GM19239 (cell line): Measurements from ENCODE around the gene LCMT2.
"Not testable (repeated sequence)": the region's sequence is repeated elsewhere in the genome, so short reads cannot be mapped to it uniquely, and the experiment has no call there.

Experiments used
- DNase-seq: peaks from one replicate; pipeline ENCODE4 v3.0.0; 2011; ENCODE audit warnings: low spot score; ENCODE audit not compliant: insufficient read length
- FAIRE-seq: peaks from 2 replicates; lab custom pipeline; 2011; peaks lifted over from hg19 to GRCh38; lab: Jason Lieb, UNC

LCMT2 gene

DNA sequence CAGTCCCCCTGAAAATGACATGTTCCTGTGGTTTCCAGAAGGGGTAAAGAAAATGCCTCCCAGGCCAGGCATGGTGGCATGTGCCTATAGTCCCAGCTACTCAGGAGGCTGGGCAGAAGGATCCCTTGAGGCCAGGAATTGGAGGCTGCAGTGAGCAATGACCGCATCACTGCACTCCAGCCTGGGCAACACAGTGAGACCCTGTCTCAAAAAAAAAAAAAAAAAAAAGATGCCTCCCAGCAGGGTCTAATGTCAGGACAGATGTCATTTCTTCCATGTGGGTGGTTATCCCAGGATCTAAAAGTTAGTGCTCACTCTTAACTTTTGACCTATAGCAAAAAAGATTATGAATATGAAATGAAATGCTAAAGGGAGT is 13.4 kb downstream of the LCMT2 start:
- DNase-seq = no peak
- FAIRE-seq = no peak

- FAIRE-seq (no peak), DNase-seq (no peak)
Measured at GRCh38 chr15:43316016-43316970, 14.1 kb downstream of the LCMT2 start.

GRCh38 chr15:43314171-43314570 is 16.2 kb downstream of the LCMT2 start:
- no peak for FAIRE-seq
- DNase-seq = no peak

DNA sequence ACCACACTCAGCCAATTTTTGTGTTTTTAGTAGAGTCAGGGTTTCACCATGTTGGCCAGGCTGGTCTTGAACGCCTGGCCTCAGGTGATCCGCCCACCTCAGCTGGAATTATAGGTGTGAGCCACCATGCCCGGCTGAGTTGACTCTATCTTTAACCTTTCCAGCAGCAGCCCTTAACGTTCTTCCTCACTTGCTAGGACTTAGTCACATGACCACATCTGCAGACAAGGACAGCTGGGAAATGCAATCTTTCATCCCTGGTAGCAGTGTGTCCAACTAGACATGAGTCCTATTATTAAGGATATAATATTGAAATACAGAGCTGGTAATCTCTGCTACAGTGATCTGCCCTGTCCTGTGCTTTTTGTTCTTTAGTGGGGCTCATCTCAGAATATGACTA is 18.0 kb downstream of the LCMT2 start:
- FAIRE-seq (no peak), DNase-seq (no peak)

DNA sequence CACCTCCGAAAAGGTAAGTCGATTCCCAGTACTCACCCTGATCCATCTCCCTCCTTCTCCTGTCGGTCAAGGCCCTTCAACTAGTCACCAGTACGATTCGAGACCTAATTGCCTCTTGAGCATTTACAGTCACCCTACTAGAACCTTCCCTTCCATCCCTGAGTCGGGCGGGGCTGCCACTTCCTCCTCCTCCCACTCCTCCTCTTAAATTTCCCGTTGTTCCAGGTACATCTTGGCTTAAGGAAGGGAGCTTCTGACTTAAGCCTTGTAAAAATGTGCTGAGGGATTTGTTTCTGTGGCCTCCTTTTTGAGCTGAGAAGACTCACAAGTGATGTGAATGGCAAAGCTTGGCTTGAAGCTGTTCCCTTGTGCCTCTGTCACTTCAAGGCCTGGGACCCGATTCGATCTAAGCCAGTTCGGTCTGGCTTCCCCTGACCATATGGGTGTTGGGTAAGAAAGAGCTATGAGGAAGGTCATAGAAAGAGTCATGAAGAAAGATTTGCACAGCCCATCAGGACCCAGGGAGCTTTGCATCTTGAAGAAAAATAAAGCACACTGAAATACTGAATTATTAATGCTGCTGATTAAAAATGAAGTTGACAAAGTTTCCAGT is 28.1 kb downstream of the LCMT2 start, which contains the start of gene TGM7:
Gene TGM7, minus strand, starts transcription at position 51 of the 613 bp plus-strand sequence.
- no peak for FAIRE-seq
- DNase-seq = no peak

- FAIRE-seq (no peak), DNase-seq (no peak)
Measured at GRCh38 chr15:43299884-43300283, 30.5 kb downstream of the LCMT2 start.

GRCh38 chr15:43299411-43299810 is 31.0 kb downstream of the LCMT2 start:
- DNase-seq = no peak
- FAIRE-seq = no peak

DNA sequence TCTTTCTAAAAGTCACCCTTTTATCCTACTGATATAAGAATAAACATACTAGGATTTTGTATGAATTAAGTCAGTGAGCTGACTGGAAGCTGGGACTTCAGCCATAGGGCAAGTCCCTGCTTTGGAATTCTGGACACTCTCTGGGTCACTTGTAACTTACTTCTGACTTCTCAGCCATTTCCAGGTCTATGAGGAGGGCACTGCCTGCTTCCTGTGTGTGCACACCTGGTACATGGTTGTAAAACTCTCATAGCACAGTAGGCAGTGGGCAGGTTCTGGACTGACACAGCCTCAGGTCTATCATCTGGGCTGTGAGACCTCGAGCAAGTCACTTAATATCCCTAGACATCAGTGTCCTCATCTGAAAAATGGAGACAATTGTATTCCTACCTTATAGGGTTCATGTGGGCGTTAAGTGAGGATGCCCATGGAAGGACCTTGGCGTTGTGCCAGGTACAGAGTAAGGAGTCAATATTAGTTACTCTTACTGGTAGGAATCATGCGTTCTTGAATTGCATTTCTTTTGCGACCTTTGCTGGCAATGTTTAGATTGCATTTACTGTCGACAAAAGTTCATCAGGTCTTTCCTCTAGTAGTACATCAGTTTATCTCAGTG is 36.2 kb downstream of the LCMT2 start:
- FAIRE-seq (no peak), DNase-seq (no peak)

DNA sequence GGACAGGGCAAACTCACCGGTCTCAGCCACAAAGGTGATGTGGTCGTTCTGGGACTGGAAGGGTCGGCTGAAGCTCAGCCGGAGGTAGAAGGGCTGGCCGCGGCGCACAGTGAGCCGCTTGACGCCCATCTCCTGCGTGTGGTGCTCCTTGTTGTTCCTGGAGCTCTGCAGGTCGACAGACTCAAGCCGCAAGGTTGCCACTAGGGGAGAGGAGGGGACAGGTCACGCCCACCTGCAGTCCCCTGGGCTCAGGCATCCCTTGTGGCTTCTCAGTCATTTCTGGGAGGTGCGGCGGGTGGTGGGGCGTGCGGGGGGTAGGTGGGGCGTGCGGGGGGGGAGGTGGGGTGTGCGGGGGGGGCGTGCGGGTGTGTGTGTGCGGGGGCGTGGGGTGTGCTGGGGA is 36.9 kb downstream of the LCMT2 start:
- DNase-seq (no peak), FAIRE-seq (no peak)

DNA sequence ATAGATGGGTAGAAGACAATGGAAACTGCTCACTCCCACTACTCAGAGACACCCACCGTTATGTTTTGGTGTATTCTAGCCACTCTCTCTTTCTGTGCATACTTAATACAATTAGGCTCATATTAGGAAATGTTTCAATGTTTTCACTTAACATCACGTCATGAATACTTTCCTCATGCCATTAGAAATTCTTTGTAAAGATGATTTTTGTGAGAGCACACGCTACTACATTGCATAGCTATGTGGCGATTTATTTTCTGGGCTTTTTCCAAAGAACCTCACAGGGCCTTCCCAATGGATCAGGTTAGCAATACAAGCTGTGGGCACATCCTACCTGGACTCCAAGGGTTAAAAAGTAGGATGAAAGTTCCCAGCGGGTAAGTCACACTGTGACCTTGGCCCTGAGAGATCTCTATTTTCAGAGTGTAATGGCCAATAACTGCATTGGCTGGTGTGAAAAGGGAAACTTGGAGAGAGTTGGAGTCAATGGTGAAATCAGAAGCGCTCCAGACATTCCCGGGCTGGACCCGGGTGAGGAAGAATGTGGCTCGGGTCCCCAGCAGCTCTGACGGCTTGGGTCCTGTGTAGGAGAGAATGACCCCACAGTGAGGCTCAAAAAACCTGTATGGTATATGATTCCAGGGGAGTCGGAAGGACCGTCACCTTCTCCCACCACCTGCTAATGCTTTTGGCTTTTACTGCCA is 37.8 kb downstream of the LCMT2 start:
- DNase-seq (no peak), FAIRE-seq (no peak)

GRCh38 chr15:43289656-43290055 is 40.7 kb downstream of the LCMT2 start:
- DNase-seq, FAIRE-seq: not testable (repeated sequence)

DNA sequence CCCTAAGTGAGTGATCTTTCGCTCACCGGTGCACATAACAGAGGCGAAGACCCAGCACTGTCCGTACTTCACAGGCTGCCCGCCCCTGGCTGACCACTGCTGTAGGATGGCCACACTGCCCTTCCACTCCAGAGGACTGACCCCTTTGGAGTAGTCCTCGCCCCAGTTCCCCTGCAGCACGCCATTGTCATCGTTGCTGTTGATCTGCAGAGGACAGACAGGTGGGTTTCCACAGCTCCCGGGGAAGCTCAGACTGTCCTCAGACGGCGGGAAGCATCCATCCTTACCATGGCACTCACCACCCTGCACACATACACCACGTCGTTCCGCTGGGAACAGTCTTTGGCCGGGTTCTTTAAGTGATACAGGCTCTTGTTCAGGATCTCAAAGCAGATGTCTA is 43.1 kb downstream of the LCMT2 start:
- FAIRE-seq = no peak
- no peak for DNase-seq

DNA sequence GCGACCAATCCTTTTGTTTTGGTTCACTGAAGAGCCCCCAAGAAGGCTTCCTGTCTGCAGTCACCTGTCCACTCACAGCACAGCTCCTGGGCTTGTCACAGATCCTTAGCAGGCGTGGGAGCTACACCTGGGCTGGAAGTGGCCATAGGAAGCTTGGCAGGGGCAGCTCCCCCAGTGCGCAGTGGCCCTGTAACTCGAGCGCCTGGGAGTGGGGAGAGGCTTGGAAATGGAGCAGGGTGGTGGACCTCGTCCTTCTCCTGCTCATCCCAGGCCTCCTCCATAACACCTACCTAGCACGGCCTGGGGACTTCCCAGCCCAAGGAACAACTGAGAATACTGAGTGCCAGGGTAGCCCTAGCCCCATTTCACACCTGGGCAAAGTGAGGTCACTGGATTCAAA is 44.3 kb downstream of the LCMT2 start:
- FAIRE-seq (no peak), DNase-seq (no peak)

- FAIRE-seq (peak; percentile 97), DNase-seq (peak; percentile 75)
Measured at GRCh38 chr15:43285609-43286037, 44.8 kb downstream of the LCMT2 start.

GRCh38 chr15:43283526-43283925 is 46.8 kb downstream of the LCMT2 start:
- no peak for DNase-seq
- FAIRE-seq = no peak

DNA sequence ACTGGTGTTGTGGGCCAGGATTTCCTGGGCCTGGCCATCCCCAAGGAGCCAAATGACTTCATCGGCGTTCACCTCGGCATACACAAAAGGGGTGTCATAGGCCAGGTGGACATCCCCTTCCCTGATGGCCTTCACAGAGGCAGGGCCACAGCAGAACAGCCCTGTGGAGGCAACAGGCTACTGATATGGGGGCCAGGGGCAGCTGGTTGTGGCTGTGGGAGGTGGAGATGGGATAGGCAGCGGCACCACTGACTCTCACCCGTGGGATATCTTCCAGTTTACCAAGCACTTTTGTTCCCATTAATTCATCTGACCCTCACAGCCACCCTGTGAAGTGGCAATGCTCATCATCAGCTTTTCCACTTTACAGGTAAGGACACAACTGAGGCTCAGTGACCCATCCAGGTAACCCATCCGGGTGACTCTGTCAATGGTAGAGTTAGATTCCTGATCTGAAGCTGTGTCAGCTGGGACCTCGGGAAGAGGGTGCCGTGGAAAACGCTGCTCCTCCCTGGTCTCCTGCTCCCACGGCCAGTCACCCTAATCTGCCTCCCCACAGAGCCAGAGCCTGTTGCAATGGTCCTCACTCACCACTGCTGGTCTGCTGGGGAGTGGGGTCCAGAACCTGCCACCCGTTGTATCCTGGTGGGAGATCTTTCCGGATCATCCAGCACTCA is 48.3 kb downstream of the LCMT2 start:
- FAIRE-seq (no peak), DNase-seq (no peak)

DNA sequence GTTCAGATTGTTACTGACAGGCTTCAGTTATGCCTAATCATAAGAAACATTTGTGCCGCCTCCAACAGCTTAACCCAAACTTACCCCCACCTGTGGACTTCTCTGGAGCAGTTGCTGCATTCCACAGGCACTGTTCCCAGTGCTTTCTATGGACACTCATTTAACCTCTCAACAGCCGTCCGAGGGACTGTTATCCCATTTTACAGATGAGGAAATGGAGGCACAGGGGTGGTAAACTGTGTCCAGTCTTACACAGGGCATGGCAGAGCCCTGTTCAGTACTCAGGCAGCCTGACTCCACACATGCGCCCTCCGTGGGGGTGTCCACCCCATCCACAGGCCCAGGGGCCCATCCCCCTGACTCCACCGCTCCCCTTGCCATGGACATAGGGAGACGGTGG is 49.4 kb downstream of the LCMT2 start:
- DNase-seq (no peak), FAIRE-seq (no peak)

GRCh38 chr15:43279496-43279895 is 50.9 kb downstream of the LCMT2 start:
- FAIRE-seq (no peak), DNase-seq (no peak)

DNA sequence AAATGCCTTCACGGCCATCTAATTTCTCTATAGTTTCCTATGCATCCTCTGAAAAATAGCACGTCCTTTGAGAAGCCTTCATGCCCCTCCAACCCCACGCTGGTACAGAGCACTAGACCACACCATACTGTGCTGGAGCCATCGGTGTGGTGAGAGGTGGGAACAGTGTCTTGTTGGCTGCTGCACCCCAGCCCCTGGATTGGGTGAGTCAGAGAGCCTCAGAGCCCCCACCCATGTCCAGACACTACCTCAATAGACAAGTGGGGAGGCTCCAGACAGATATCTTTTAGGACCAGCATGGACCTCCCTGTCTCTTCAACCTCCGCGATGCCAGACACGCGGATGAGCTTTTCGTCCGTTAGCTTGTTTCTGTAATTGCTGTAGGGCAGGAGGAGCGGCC is 51.5 kb downstream of the LCMT2 start:
- FAIRE-seq (no peak), DNase-seq (no peak)

- no peak for FAIRE-seq
- DNase-seq = no peak
Measured at GRCh38 chr15:43277901-43278300, 52.5 kb downstream of the LCMT2 start.
